Fibroblast of peridontal ligament (primary cell): ENCODE data around the gene SS18L1.

ENCODE experiments used
- DNase-seq: peaks from one replicate; pipeline ENCODE4 v3.0.0-alpha.2; 2010; ENCODE audit errors: extremely low read depth

The SS18L1 gene

GRCh38 chr20:62174021-62174804, 30.6 kb downstream of the SS18L1 start:
- no peak for DNase-seq

- no peak for DNase-seq
Measured at GRCh38 chr20:62174870-62175624, 31.5 kb downstream of the SS18L1 start.

DNA sequence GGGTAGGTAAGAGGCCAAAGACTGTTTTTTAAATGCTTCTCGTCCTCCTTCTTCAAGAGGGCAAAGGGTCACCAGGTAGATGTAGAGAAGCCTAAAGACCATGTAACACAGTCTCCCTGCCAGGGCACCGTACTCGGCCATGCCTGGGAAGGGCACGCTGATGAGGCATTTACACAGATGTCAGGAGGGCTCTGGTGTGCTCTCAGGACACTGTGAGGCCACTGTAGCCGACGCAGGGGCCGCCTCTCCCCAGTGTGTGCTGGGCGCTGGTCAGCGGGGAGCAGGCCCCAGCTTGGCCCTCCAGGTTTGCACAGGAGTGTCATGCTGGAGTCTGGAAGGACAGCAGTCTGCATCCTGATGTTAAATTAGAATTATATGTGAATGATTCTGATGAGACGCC, 32.1 kb downstream of the SS18L1 start:
- no peak for DNase-seq

DNA sequence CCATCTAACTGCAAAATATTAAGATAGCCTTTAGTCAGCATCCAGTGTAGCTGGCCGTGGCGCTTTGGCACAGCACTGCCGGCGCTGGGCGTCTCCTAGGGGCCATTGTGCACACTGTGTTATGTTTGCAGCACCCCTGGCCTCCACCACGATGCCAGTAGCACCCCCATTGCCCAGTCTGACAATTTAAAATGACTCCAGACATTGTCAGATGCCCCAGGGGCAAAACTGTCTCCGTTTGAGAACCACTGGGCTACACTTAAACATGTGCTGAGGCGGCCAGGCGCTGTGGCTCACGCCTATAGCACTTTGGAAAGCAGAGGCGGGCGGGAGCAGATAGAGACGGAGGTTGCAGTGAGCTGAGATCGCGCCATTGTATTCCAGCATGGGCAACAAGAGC, 33.3 kb downstream of the SS18L1 start:
- no peak for DNase-seq

DNA sequence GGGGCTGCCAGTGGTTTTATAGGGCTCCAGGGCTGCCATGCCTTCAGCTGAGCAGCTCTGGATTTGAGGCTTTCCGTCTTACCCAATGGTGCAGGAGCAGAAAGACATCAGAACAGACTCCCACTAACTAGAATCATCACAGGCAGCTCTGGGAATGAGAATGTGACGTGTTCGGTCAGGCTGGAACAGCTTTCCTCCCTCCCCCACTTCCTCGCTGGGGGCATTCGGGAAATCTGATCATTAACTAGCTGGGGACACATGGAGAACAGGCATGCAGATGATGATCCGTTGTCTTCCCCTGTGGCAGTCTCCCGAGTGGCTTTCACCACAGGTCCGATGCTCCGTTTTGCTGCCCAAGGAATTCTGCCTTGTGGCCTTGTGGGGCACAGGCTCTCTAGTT, 33.7 kb downstream of the SS18L1 start:
- DNase-seq = no peak

DNA sequence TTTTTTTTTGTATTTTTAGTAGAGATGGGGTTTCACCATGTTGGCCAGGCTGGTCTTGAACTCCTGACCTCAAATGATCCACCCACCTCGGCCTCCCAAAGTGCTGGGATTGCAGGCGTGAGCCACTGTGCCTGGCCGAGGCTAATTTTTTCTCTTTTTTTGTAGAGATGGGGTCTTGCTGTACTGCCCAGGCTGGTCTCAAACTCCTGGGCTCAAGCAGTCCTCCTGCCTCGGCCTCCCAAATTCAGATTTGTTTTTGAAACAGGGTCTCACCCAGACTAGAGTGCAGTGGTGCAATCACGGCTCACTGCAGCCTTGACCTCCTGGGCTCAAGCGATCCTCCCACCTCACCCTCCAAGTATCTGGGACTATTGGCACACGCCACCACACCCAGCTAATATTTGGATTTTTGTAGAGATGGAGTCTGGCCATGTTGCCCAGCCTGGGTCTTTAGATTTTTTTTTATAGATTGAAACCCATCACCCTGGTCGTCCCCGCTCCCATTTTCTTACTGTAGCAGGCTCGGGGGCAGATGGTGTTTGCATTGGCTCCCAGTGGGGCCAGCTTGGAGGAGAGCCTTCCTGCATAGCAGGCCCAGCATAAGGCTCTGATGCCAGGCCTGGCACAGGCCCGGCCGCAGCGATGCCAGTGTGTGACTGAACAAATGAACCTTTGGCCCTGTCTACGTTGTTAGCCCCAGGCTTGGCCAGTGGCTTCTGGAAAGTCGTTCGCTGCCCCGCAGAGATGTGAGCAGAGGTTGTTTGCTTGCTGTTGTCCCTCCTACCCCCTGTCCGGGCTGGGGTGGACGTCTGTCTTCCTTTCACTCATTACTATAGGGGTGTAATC, 35.0 kb downstream of the SS18L1 start:
- no peak for DNase-seq

- no peak for DNase-seq
Measured at GRCh38 chr20:62179162-62179504, 35.6 kb downstream of the SS18L1 start.

DNA sequence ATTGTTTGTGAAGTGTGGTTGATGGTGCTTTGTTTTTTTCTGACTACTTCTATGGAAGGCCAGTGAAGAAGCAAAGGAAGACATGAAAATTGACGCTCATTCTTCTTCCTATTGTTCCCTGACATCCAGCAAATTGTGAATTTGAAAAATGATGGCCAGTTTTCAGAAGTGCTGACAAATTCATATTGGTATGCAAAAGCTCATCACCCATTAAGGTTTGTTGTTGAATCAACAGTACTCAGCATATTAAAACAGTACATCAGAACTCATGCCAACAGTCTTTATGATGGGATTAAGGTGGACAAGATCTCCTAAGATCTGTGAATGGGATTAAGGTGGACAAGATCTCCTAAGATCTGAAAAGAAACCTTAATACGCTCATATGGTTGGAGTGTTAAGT, 38.2 kb downstream of the SS18L1 start:
- no peak for DNase-seq

GRCh38 chr20:62182469-62183425, 39.2 kb downstream of the SS18L1 start, which contains the start of gene MTG2:
MTG2 (plus strand) TSS chr20:62183028; CDS start chr20:62193421, 10,393 bp downstream.
- peak; percentile 92 for DNase-seq

DNA sequence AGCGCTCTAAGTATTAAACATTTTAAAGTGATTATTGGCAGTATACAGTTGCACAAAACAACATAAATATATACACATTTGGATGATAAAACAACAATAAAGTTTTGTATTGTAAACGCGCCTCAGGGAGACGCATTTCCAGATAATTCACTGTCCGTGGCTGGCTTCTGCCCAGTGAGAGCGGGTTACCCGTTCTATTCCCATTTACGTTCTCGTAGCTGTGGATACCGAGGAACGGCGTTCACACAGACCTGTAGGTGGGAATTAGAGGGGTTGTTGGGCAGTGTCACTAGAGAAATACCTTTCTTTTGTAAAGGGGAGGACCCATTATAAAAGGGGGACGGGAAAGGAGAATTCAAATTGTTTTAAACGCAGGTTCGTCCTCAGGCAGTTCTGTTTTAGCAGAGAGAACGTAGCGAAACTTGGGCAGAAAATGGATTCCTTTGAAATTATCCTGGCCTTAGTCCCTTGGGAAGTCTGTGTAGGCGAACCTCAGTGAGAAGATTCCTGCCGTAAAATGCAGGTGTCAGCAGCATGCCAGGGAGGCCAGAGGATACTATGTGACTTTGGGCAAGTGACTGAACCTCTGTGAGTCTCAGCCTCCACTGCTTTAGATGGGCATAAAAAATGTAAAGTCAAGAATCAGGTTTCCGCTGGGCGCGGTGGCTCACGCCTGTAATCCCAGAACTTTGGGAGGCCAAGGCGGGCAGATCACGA, 40.0 kb downstream of the SS18L1 start:
- peak; percentile 21 for DNase-seq

GRCh38 chr20:62186096-62186426, 42.5 kb downstream of the SS18L1 start:
- DNase-seq = no peak

DNA sequence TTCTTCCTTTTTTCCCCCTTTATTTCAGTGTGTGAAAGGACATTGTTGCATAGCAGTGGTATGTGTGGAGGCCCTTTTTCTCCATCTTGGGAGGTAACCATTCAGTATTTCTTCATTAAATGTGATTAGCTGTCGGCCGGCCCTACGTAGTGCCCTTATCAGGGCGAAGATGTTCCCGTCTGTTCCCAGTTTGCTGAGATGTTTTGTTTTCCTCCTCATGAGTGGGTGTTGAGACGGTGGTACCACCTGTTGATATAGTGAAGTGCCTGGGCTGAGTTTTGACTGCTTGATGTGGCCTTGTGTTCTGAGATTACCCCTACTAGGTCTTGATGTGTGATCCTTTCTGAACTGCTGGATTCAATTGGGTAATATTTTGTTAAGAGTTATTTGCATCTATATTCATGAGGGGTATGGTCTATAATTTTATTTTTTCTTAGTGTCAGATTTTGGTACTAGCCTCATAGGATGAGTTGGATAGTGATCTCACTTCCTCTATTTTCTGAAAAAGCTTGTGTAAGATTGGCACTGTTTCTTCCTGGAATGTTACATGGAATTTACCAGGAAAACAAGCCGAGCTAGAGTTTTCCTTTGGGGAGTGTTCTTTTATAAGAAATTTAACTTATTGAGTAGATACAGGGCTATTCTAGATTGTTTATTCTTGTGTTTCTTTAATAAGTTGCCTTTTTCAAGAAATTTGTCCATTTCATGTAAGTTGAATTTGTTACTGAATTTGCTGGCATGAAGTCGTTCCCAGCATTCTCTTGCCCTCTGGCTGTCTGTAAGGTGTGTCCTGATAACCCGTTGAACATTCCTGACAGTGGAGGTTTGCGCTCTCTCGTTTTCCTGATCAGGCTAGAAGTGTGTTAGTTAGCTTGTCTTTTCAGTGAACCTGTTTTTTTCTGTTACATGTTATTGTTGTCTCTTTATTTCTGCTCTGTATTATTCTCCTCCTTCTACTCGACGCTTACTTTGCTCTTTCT, 43.6 kb downstream of the SS18L1 start:
- DNase-seq = peak; percentile 47

GRCh38 chr20:62190639-62191411, 47.3 kb downstream of the SS18L1 start:
- no peak for DNase-seq

GRCh38 chr20:62191781-62192559, 48.4 kb downstream of the SS18L1 start:
- DNase-seq = no peak

- DNase-seq = no peak
Measured at GRCh38 chr20:62192635-62193034, 49.1 kb downstream of the SS18L1 start.

GRCh38 chr20:62193079-62194025, 49.8 kb downstream of the SS18L1 start:
- no peak for DNase-seq

- no peak for DNase-seq
Measured at GRCh38 chr20:62195075-62195405, 51.5 kb downstream of the SS18L1 start.
